NCI-H226 (cell line): ENCODE measurements around the gene ITFG2.
"Not testable (repeated sequence)": the region's sequence is repeated elsewhere in the genome, so short reads cannot be mapped to it uniquely, and the experiment has no call there.

Experiments
- DNase-seq: peaks from one replicate; pipeline ENCODE4 v3.0.0-alpha.2; 2015

Gene ITFG2

GRCh38 chr12:2864198-2864597 is 51.7 kb downstream of the ITFG2 start:
- no peak for DNase-seq

GRCh38 chr12:2868986-2869632 is 56.6 kb downstream of the ITFG2 start:
- not testable (repeated sequence) for DNase-seq
